ENCODE measurements around the gene SLC35A2.
"Not testable (repeated sequence)": the region's sequence is repeated elsewhere in the genome, so short reads cannot be mapped to it uniquely, and the experiment has no call there.

DNA sequence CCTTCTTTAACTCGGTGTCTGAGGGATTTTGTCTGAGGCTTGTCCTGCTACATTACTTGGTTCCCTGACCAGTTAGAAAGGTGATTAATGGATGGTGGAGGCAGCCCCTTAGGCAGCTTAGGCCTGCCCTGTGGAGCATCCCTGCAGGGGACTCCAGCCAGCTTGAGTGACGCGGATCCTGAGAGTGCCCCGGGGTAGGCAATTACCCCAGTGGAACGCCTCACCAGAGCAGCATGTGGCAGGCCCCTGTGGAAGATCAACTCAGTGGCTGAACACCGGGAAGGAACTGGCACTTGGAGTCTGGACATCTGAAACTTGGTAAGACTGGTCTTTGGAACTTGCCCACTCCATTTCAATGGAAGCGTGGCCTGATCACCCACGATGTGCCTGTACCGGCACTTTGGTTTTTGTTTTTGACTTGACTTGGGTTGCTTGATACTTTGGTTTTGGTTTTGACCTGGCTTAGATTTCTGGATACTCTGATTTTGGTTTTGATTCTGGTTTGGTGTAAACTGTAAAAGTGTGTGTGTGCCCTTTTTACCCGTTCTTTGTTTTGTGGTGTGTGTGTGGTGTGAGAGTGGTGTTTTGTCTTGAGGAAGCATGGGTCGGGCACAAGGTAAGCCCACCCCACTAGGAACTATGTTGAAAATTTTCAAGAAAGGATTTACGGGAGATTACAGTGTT is 57.2 kb downstream of the SLC35A2 start:
- TF ChIP-seq POLR2A (IDR thresholded peaks at IDR 0.05; ENCODE audit: low read length); GATA1 (IDR thresholded peaks at IDR 0.05; ENCODE audit: low read depth, low read length): not testable (repeated sequence)

Measured in erythroblast (primary cell).